Duodenal mucosa (tissue), 2 donors: ENCODE measurements around the gene SPATA20.

Experiments
- H3K27ac ChIP-seq: one replicate; pipeline ENCODE4 v1.7.0; 2013; ENCODE audit warnings: low read depth, low read length
- H3K27me3 ChIP-seq, 2 donors: one replicate each; pipeline ENCODE4 v1.7.0; 2013; ENCODE audit warnings: low read length in 2 of 2, control low read depth in 1 of 2; ENCODE audit not compliant: insufficient read depth in 2 of 2, control insufficient read depth in 1 of 2
- H3K36me3 ChIP-seq, 2 donors: one replicate each; pipeline ENCODE4 v1.7.0; 2013; ENCODE audit warnings: low read length in 2 of 2, control low read depth in 1 of 2; ENCODE audit not compliant: insufficient read depth in 2 of 2, control insufficient read depth in 1 of 2
- H3K4me1 ChIP-seq, 2 donors: one replicate each; pipeline ENCODE4 v1.7.0; 2013; ENCODE audit warnings: low read length in 2 of 2, control low read depth in 1 of 2; ENCODE audit not compliant: insufficient read depth in 2 of 2, control insufficient read depth in 1 of 2
- H3K4me3 ChIP-seq, 2 donors: one replicate each; pipeline ENCODE4 v1.7.0; 2013; ENCODE audit warnings: low read length in 2 of 2, low read depth in 1 of 2
- H3K9ac ChIP-seq, 2 donors: one replicate each; pipeline ENCODE4 v1.7.0; 2013; ENCODE audit warnings: low read length in 2 of 2, low read depth in 1 of 2
- H3K9me3 ChIP-seq, 2 donors: one replicate each; pipeline ENCODE4 v1.7.0; 2013; ENCODE audit warnings: low read length in 2 of 2, control low read depth in 1 of 2; ENCODE audit not compliant: control insufficient read depth in 1 of 2

The SPATA20 gene

GRCh38 chr17:50585891-50586290 is 38.9 kb downstream of the SPATA20 start:
- no peaks in the 10 kb centered on the region for H3K36me3 ChIP-seq
- H3K27me3 ChIP-seq: no peaks in the 10 kb centered on the region
- H3K9ac ChIP-seq: no peak overlapping the region
- no peak overlapping the region for H3K4me3 ChIP-seq
- peaks cover 3 to 6% of the 10 kb centered on the region in 2 donors for H3K4me1 ChIP-seq
- no peaks in the 10 kb centered on the region for H3K9me3 ChIP-seq
- H3K27ac ChIP-seq: no peak overlapping the region

GRCh38 chr17:50586421-50587247 is 39.7 kb downstream of the SPATA20 start:
- H3K27ac ChIP-seq: no peak overlapping the region
- H3K36me3 ChIP-seq: no peaks in the 10 kb centered on the region
- H3K27me3 ChIP-seq: no peaks in the 10 kb centered on the region
- no peak overlapping the region for H3K4me3 ChIP-seq
- H3K9ac ChIP-seq: no peak overlapping the region
- H3K9me3 ChIP-seq: no peaks in the 10 kb centered on the region
- peaks cover 3 to 6% of the 10 kb centered on the region in 2 donors for H3K4me1 ChIP-seq

- no peaks in the 10 kb centered on the region for H3K36me3 ChIP-seq
- no peak overlapping the region for H3K4me3 ChIP-seq
- H3K9me3 ChIP-seq: no peaks in the 10 kb centered on the region
- H3K27me3 ChIP-seq: no peaks in the 10 kb centered on the region
- H3K9ac ChIP-seq: no peak overlapping the region
- H3K27ac ChIP-seq: no peak overlapping the region
- H3K4me1 ChIP-seq: peaks cover 3 to 6% of the 10 kb centered on the region in 2 donors
Observed at GRCh38 chr17:50587571-50587970, 40.6 kb downstream of the SPATA20 start.

- H3K4me3 ChIP-seq: no peak overlapping the region
- no peak overlapping the region for H3K27ac ChIP-seq
- no peaks in the 10 kb centered on the region for H3K36me3 ChIP-seq
- no peak overlapping the region for H3K9ac ChIP-seq
- no peaks in the 10 kb centered on the region for H3K27me3 ChIP-seq
- H3K4me1 ChIP-seq: peaks cover 3 to 6% of the 10 kb centered on the region in 2 donors
- H3K9me3 ChIP-seq: no peaks in the 10 kb centered on the region
Observed at GRCh38 chr17:50588391-50589049, 41.5 kb downstream of the SPATA20 start.

- peaks cover 3 to 6% of the 10 kb centered on the region in 2 donors for H3K4me1 ChIP-seq
- no peak overlapping the region for H3K4me3 ChIP-seq
- H3K27me3 ChIP-seq: no peaks in the 10 kb centered on the region
- H3K27ac ChIP-seq: no peak overlapping the region
- no peaks in the 10 kb centered on the region for H3K36me3 ChIP-seq
- H3K9me3 ChIP-seq: no peaks in the 10 kb centered on the region
- no peak overlapping the region for H3K9ac ChIP-seq
Observed at GRCh38 chr17:50589095-50589705, 42.2 kb downstream of the SPATA20 start.

- H3K4me3 ChIP-seq: no peak overlapping the region
- H3K9ac ChIP-seq: no peak overlapping the region
- H3K4me1 ChIP-seq: peaks cover 3 to 6% of the 10 kb centered on the region in 2 donors
- no peaks in the 10 kb centered on the region for H3K9me3 ChIP-seq
- no peaks in the 10 kb centered on the region for H3K36me3 ChIP-seq
- no peaks in the 10 kb centered on the region for H3K27me3 ChIP-seq
- H3K27ac ChIP-seq: no peak overlapping the region
Observed at GRCh38 chr17:50590946-50591737, 44.2 kb downstream of the SPATA20 start.

GRCh38 chr17:50593321-50593720 is 46.3 kb downstream of the SPATA20 start:
- Histone ChIP-seq H3K27me3 (no peaks in the 10 kb centered on the region), H3K4me1 (peaks cover 3 to 6% of the 10 kb centered on the region in 2 donors), H3K27ac (no peak overlapping the region), H3K9me3 (no peaks in the 10 kb centered on the region), H3K36me3 (no peaks in the 10 kb centered on the region), H3K9ac (no peak overlapping the region), H3K4me3 (no peak overlapping the region)

- Histone ChIP-seq H3K4me1 (peaks cover 0 to 3% of the 10 kb centered on the region in 2 donors), H3K9ac (no peak overlapping the region)
Observed at GRCh38 chr17:50594128-50594823, 47.3 kb downstream of the SPATA20 start.

GRCh38 chr17:50594892-50595291 is 47.9 kb downstream of the SPATA20 start:
- no peak overlapping the region for H3K4me3 ChIP-seq
- H3K27me3 ChIP-seq: no peaks in the 10 kb centered on the region
- no peaks in the 10 kb centered on the region for H3K36me3 ChIP-seq
- no peaks in the 10 kb centered on the region for H3K4me1 ChIP-seq
- H3K27ac ChIP-seq: no peak overlapping the region
- H3K9me3 ChIP-seq: no peaks in the 10 kb centered on the region
- H3K9ac ChIP-seq: no peak overlapping the region

More at GRCh38 chr17:50594128-50594823, 47.3 kb downstream of the SPATA20 start:
- Histone ChIP-seq H3K27ac (no peak overlapping the region), H3K9me3 (no peaks in the 10 kb centered on the region), H3K36me3 (no peaks in the 10 kb centered on the region), H3K4me3 (no peak overlapping the region), H3K27me3 (no peaks in the 10 kb centered on the region)
